GM12878 (cell line): ENCODE data around the gene UCHL5. TPM values are rescaled to one million over a fixed set of nuclear protein-coding genes. Genes with fewer than 3 reads are reported as not detected.
A peak's percentile ranks its signal among the peaks of the same experiment; 100 is the strongest.

ENCODE experiments used
- ATAC-seq: fragments of 200-7000 bp; cut with Tn5 transposase; 3 replicates; pipeline ENCODE4 v1.9.1; 2020; ENCODE audit warnings: mild to moderate bottlenecking, moderate library complexity
- BruUV-seq: library from RNA; stranded (reverse); fragments of 400-500 nt; replicated peaks from 2 replicates; lab custom pipeline; 2021; lab: Mats Ljungman, UMichigan
- CTCF ChIA-PET: fragments of 300-600 bp; sonication (Branson Sonifier 250); formaldehyde crosslinking; extraction: SDS; loops from one replicate; lab custom pipeline; 2021; ENCODE audit warnings: inconsistent platforms; lab: Yijun Ruan, JAX
- POLR2A ChIA-PET: fragments of 350-600 bp; formaldehyde crosslinking; extraction: SDS; loops from one replicate; lab custom pipeline; 2021; ENCODE audit warnings: inconsistent platforms; lab: Charles Lee
- RAD21 ChIA-PET: fragments of 300-600 bp; sonication (Branson Sonifier 250); formaldehyde crosslinking; loops from one replicate; lab custom pipeline; 2023; ENCODE audit warnings: antibody characterized with exemption; ENCODE audit not compliant: unreplicated experiment; lab: Charles Lee
- SMC1A ChIA-PET: fragments of 300-600 bp; sonication (Branson Sonifier 250); formaldehyde crosslinking; loops from one replicate; lab custom pipeline; 2023; ENCODE audit not compliant: unreplicated experiment, uncharacterized antibody; lab: Charles Lee
- DNase-seq: peaks from one replicate; pipeline ENCODE4 v3.0.0-alpha.2; 2011; ENCODE audit warnings: low read depth, low spot score
- FAIRE-seq: peaks from 3 replicates; lab custom pipeline; 2011; peaks lifted over from hg19 to GRCh38; lab: Jason Lieb, UNC
- H2AFZ ChIP-seq: 2 replicates; pipeline ENCODE4 v1.6.0; 2011; ENCODE audit warnings: low read depth, low read length, control low read depth; ENCODE audit not compliant: control insufficient read depth
- H3K27ac ChIP-seq: 2 replicates; pipeline ENCODE4 v1.5.1; 2011; ENCODE audit warnings: control low read depth; ENCODE audit not compliant: control insufficient read depth, insufficient read depth
- H3K27me3 ChIP-seq, 2 experiments: replicated peaks in 1 of 2; 2 replicates each; pipeline versions ENCODE4 v1.6.0 to v1.6.1; 2011; ENCODE audit warnings: low read length in 1 of 2; ENCODE audit not compliant: control insufficient read depth in 2 of 2, insufficient read depth in 2 of 2
- H3K36me3 ChIP-seq, 2 experiments: 2 replicates each; pipeline ENCODE4 v1.5.1; 2011; ENCODE audit warnings: low read length in 1 of 2; ENCODE audit not compliant: control insufficient read depth in 2 of 2, insufficient read depth in 2 of 2
- H3K4me1 ChIP-seq: 2 replicates; pipeline ENCODE4 v1.6.1; 2011; ENCODE audit warnings: mild to moderate bottlenecking, low read length, moderate library complexity, mixed read lengths; ENCODE audit not compliant: control insufficient read depth, insufficient read depth
- H3K4me2 ChIP-seq: 2 replicates; pipeline ENCODE4 v1.6.0; 2011; ENCODE audit warnings: control low read depth; ENCODE audit not compliant: control insufficient read depth, insufficient read depth
- H3K4me3 ChIP-seq: fragments of 200-600 bp; sonication (generic); 2 replicates; pipeline ENCODE4 v1.5.1; 2016
- H3K79me2 ChIP-seq: 2 replicates; pipeline ENCODE4 v1.6.0; 2011; ENCODE audit warnings: low read length; ENCODE audit not compliant: control insufficient read depth, insufficient read depth
- H3K9ac ChIP-seq: 2 replicates; pipeline ENCODE4 v1.8.0; 2011; ENCODE audit warnings: low read length, control low read depth, mixed read lengths; ENCODE audit not compliant: control insufficient read depth, insufficient read depth
- H3K9me3 ChIP-seq: replicated peaks from 3 replicates; pipeline ENCODE4 v1.5.1; 2011; ENCODE audit warnings: mild to moderate bottlenecking, low read length; ENCODE audit not compliant: control insufficient read depth, insufficient read depth
- H4K20me1 ChIP-seq: 2 replicates; pipeline ENCODE4 v1.6.0; 2011; ENCODE audit not compliant: control insufficient read depth, insufficient read depth
- CBX5 ChIP-seq: sonication (generic); IDR thresholded peaks from 2 replicates; pipeline ENCODE4 v1.6.1; 2016; ENCODE audit warnings: low read depth, moderate library complexity, mild to moderate bottlenecking, inconsistent platforms
- EGR1 ChIP-seq, 2 experiments: IDR thresholded peaks; 1 replicate in 1 of 2; 2 replicates in 1 of 2; pipeline ENCODE4 v1.6.1; 2011 to 2012; ENCODE audit warnings: low read depth in 2 of 2, low read length in 2 of 2, borderline replicate concordance in 1 of 2, mild to moderate bottlenecking in 1 of 2, moderate library complexity in 1 of 2
- FOS ChIP-seq: IDR thresholded peaks from 3 replicates; pipeline ENCODE4 v1.6.1; 2011; ENCODE audit warnings: borderline replicate concordance; ENCODE audit not compliant: insufficient read length; ENCODE audit errors: extremely low read depth
- GABPA ChIP-seq: IDR thresholded peaks from 2 replicates; pipeline ENCODE4 v1.6.1; 2014; ENCODE audit warnings: antibody characterized with exemption, low read depth, mild to moderate bottlenecking, inconsistent platforms
- NFYB ChIP-seq: IDR thresholded peaks from 2 replicates; pipeline ENCODE4 v1.6.1; 2011; ENCODE audit warnings: low read depth, mild to moderate bottlenecking, low read length, improper control_type of control experiment, moderate library complexity; ENCODE audit not compliant: insufficient read depth
- POLR2AphosphoS2 ChIP-seq: IDR thresholded peaks from 2 replicates; pipeline ENCODE4 v1.6.1; 2011; ENCODE audit warnings: low read depth, mild to moderate bottlenecking, low read length, improper control_type of control experiment, moderate library complexity
- RAD21 ChIP-seq: IDR thresholded peaks from 2 replicates; pipeline ENCODE4 v1.6.1; 2011; ENCODE audit warnings: mild to moderate bottlenecking, low read depth, low read length, moderate library complexity; ENCODE audit not compliant: insufficient read depth
- RB1 ChIP-seq: fragments of 450-650 bp; formaldehyde crosslinking; IDR thresholded peaks from 2 replicates; pipeline ENCODE4 v1.6.1; 2017; ENCODE audit warnings: mild to moderate bottlenecking, borderline replicate concordance
- SMC3 ChIP-seq: IDR thresholded peaks from 2 replicates; pipeline ENCODE4 v1.6.1; 2011; ENCODE audit warnings: low read length, improper control_type of control experiment, borderline replicate concordance
- in situ Hi-C: fragments of 300-500 bp; cut with MboI; formaldehyde crosslinking; loops from 9 replicates; pipeline ENCODE4 v1.14.3; 2018; ENCODE audit warnings: mixed read lengths
- intact Hi-C: fragments of 100-400 bp; cut with micrococcal nuclease; formaldehyde crosslinking; loops from one replicate; pipeline ENCODE4 v1.14.2; 2022; ENCODE audit not compliant: unreplicated experiment
- polyA plus RNA-seq, 11 experiments: library from polyadenylated mRNA; depleted of rRNA in 4 of 11; unstranded in 6 of 11; stranded (reverse) in 5 of 11; fragments of >200 nt; fragmentation: Nextera tagmentation in 4 of 11; fragmentation: Illumina TruSeq in 1 of 11; extraction: Ambion mirVana in 4 of 11; extraction: Trizol in 1 of 11; gene quantifications; 1 replicate in 1 of 11; 2 replicates in 10 of 11; pipeline versions ENCODE4 v1.2.1 to v1.2.3, GENCODE V29; 2011 to 2016; ENCODE audit warnings: inconsistent platforms in 2 of 11, missing spikeins in 2 of 11, low read depth in 1 of 11
- total RNA-seq, 4 experiments: library from RNA; depleted of rRNA in 3 of 4; stranded (reverse); fragments of >200 nt in 3 of 4; fragmentation: Illumina TruSeq in 1 of 4; extraction: Trizol in 1 of 4; gene quantifications; 2 replicates each; pipeline versions ENCODE4 v1.2.1 to v1.2.3, GENCODE V29; 2013 to 2021
- TF ChIP-seq, protein P1 (sequence below), 3 experiments: IDR thresholded peaks in 2 of 3; conservative IDR thresholded peaks in 1 of 3; 2 replicates each; pipeline ENCODE4 v1.5.1; 2011; ENCODE audit warnings: low read depth in 3 of 3, low read length in 3 of 3, mild to moderate bottlenecking in 3 of 3, control low read depth in 2 of 3, moderate library complexity in 2 of 3, inconsistent platforms in 1 of 3, mixed read lengths in 1 of 3; ENCODE audit not compliant: control insufficient read depth in 2 of 3, insufficient read depth in 1 of 3; ENCODE audit errors: extremely low read depth in 1 of 3
- TF ChIP-seq, protein P2 (sequence below): fragments of 450-650 bp; formaldehyde crosslinking; IDR thresholded peaks from 2 replicates; pipeline ENCODE4 v1.5.0; 2022; ENCODE audit warnings: mild to moderate bottlenecking, missing genetic modification characterization
- TF ChIP-seq, protein P3 (sequence below): IDR thresholded peaks from 2 replicates; pipeline ENCODE4 v1.6.1; 2011; ENCODE audit warnings: borderline replicate concordance, low read depth, mild to moderate bottlenecking, moderate library complexity, mixed read lengths, low read length; ENCODE audit not compliant: insufficient read depth; ENCODE audit errors: extremely low read length
- TF ChIP-seq, protein P4 (sequence below): IDR thresholded peaks from 2 replicates; pipeline ENCODE4 v1.6.1; 2012; ENCODE audit warnings: low read depth, low read length, improper control_type of control experiment

Gene UCHL5
- total and polyA plus RNA-seq, 10 of the 15 experiments (the other 5 are each of a cell fraction or from before 2014, with no cell fraction given), result 30.1 to 179 (median 60.1) TPM

DNA sequence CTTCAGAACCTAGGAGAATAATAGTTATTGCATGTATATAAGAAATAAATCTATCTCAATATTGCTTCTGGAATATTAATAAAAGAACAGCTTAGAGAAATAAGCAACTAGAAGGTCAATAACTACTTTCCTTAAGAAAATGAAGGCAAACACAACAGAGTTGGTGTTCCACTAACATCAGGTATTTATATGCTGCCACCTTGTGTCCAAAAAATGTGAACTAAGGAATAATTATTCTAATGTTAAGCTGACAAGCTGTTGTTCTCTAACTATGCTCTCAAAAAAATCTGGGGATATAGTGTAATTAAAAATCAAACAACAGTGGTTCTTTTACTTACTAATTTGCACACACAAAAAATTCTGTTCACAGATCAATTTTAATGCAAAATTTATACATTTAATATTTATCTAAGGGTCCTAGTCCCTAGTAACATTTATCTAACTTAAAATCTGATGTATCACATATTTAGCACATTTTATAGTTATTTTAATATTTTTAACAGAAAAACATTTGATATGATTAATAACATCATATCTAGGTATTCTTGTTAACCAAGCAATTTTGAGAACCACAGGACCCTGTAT, 39.6 kb downstream of the UCHL5 start:
- ChIA-PET POLR2A (interaction anchor here (0.5 to 0.6 kb wide), 2 partner anchors 14 to 219 kb away, joined by 3 read pairs; no protein-coding TSS in a partner anchor), SMC1A (interaction anchor here (0.8 to 5.0 kb wide), 22 partner anchors 10 to 545 kb away, joined by 3 to 62 read pairs (median 4); partner anchors contain the start of genes RGS2 and UCHL5), RAD21 (interaction anchor here (0.7 to 3.1 kb wide), 21 partner anchors 10 to 546 kb away, joined by 3 to 56 read pairs (median 4); partner anchors contain the start of gene RGS2), CTCF (interaction anchor here (0.6 to 9.5 kb wide), 32 partner anchors 8 to 544 kb away, joined by 3 to 156 read pairs (median 4); partner anchors contain the start of genes GLRX2 and RGS2)
- Histone ChIP-seq H2AFZ (no peak overlapping the region), H3K4me3 (no peak overlapping the region), H3K4me1 (no peaks in the 10 kb centered on the region), H3K9me3 (no peaks in the 10 kb centered on the region), H3K36me3 (peaks cover 0 to 8% of the 10 kb centered on the region in 2 experiments; a peak in 2 of 4 replicates), H3K27ac (no peak overlapping the region), H3K9ac (no peak overlapping the region), H3K79me2 (no peaks in the 10 kb centered on the region), H3K4me2 (no peak overlapping the region), H4K20me1 (no peaks in the 10 kb centered on the region), H3K27me3 (no peaks in the 10 kb centered on the region)
- peak; percentile 89 for FAIRE-seq
- intact Hi-C loops (loop anchor here (1.0 to 10.0 kb wide), 3 partner anchors 214 to 545 kb away; no protein-coding TSS in a partner anchor), in situ Hi-C loops (loop anchor here (5.0 kb wide), 2 partner anchors 212 to 547 kb away; partner anchors contain the start of gene RGS2)
- ATAC-seq, result peak; percentile 76
- no TSS peak for BruUV-seq
- no peak for DNase-seq
- TF ChIP-seq, protein P1, sequence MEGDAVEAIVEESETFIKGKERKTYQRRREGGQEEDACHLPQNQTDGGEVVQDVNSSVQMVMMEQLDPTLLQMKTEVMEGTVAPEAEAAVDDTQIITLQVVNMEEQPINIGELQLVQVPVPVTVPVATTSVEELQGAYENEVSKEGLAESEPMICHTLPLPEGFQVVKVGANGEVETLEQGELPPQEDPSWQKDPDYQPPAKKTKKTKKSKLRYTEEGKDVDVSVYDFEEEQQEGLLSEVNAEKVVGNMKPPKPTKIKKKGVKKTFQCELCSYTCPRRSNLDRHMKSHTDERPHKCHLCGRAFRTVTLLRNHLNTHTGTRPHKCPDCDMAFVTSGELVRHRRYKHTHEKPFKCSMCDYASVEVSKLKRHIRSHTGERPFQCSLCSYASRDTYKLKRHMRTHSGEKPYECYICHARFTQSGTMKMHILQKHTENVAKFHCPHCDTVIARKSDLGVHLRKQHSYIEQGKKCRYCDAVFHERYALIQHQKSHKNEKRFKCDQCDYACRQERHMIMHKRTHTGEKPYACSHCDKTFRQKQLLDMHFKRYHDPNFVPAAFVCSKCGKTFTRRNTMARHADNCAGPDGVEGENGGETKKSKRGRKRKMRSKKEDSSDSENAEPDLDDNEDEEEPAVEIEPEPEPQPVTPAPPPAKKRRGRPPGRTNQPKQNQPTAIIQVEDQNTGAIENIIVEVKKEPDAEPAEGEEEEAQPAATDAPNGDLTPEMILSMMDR (IDR thresholded peaks at IDR 0.05 in 2 of 3, conservative IDR thresholded peaks at IDR 0.05 in 1 of 3; ENCODE audit: control insufficient read depth in 2 of 3, extremely low read depth in 1 of 3, insufficient read depth in 1 of 3, low read depth in 3 of 3, low read length in 3 of 3), result peak; percentile 22 to 53 (median 33); a peak in 4 of 6 replicates
- TF ChIP-seq GABPA (no peak), SMC3 (peak; percentile 69; the same call in 1 of the 2 replicates), EGR1 (IDR thresholded peaks at IDR 0.05; ENCODE audit: borderline replicate concordance in 1 of 2, low read depth in 2 of 2, low read length in 2 of 2) (no peak), CBX5 (no peak), FOS (no peak), NFYB (no peak), POLR2AphosphoS2 (no peak), RB1 (no peak), RAD21 (peak; percentile 62)
- TF ChIP-seq, protein P2, sequence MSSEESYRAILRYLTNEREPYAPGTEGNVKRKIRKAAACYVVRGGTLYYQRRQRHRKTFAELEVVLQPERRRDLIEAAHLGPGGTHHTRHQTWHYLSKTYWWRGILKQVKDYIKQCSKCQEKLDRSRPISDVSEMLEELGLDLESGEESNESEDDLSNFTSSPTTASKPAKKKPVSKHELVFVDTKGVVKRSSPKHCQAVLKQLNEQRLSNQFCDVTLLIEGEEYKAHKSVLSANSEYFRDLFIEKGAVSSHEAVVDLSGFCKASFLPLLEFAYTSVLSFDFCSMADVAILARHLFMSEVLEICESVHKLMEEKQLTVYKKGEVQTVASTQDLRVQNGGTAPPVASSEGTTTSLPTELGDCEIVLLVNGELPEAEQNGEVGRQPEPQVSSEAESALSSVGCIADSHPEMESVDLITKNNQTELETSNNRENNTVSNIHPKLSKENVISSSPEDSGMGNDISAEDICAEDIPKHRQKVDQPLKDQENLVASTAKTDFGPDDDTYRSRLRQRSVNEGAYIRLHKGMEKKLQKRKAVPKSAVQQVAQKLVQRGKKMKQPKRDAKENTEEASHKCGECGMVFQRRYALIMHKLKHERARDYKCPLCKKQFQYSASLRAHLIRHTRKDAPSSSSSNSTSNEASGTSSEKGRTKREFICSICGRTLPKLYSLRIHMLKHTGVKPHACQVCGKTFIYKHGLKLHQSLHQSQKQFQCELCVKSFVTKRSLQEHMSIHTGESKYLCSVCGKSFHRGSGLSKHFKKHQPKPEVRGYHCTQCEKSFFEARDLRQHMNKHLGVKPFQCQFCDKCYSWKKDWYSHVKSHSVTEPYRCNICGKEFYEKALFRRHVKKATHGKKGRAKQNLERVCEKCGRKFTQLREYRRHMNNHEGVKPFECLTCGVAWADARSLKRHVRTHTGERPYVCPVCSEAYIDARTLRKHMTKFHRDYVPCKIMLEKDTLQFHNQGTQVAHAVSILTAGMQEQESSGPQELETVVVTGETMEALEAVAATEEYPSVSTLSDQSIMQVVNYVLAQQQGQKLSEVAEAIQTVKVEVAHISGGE (CRISPR knock-in tag), result no peak
- TF ChIP-seq, protein P3, sequence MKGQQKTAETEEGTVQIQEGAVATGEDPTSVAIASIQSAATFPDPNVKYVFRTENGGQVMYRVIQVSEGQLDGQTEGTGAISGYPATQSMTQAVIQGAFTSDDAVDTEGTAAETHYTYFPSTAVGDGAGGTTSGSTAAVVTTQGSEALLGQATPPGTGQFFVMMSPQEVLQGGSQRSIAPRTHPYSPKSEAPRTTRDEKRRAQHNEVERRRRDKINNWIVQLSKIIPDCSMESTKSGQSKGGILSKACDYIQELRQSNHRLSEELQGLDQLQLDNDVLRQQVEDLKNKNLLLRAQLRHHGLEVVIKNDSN, result no peak
- TF ChIP-seq, protein P4, sequence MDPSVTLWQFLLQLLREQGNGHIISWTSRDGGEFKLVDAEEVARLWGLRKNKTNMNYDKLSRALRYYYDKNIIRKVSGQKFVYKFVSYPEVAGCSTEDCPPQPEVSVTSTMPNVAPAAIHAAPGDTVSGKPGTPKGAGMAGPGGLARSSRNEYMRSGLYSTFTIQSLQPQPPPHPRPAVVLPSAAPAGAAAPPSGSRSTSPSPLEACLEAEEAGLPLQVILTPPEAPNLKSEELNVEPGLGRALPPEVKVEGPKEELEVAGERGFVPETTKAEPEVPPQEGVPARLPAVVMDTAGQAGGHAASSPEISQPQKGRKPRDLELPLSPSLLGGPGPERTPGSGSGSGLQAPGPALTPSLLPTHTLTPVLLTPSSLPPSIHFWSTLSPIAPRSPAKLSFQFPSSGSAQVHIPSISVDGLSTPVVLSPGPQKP, result no peak
